Smooth muscle cell (in vitro differentiated cells): ENCODE data around the gene GDF7. TPM values are rescaled to one million over a fixed set of nuclear protein-coding genes. Genes with fewer than 3 reads are reported as not detected.

Experiments used
- DNase-seq: peaks from one replicate; lab custom pipeline; 2025; ENCODE audit not compliant: unreplicated experiment; lab: John Stamatoyannopoulos, UW
- H2AFZ ChIP-seq: fragments of 200-600 bp; sonication (generic); 2 replicates; pipeline ENCODE4 v1.6.0; 2016; ENCODE audit warnings: antibody characterized with exemption, low read depth, mild to moderate bottlenecking
- H3F3A ChIP-seq: fragments of 200-600 bp; sonication (generic); 2 replicates; pipeline ENCODE4 v1.6.0; 2017; ENCODE audit warnings: antibody characterized with exemption, low read depth
- H3K27ac ChIP-seq: fragments of 200-600 bp; sonication (generic); 2 replicates; pipeline ENCODE4 v1.5.1; 2016; ENCODE audit warnings: low read depth, mild to moderate bottlenecking
- H3K27me3 ChIP-seq: fragments of 200-600 bp; sonication (generic); 2 replicates; pipeline ENCODE4 v1.6.1; 2016; ENCODE audit warnings: low read depth, mild to moderate bottlenecking
- H3K36me3 ChIP-seq: fragments of 200-600 bp; sonication (generic); 2 replicates; pipeline ENCODE4 v1.5.1; 2016; ENCODE audit warnings: low read depth
- H3K4me1 ChIP-seq: fragments of 200-600 bp; sonication (generic); 2 replicates; pipeline ENCODE4 v1.5.1; 2016; ENCODE audit warnings: low read depth
- H3K4me2 ChIP-seq: fragments of 200-600 bp; sonication (generic); 2 replicates; pipeline ENCODE4 v1.6.0; 2016; ENCODE audit warnings: mild to moderate bottlenecking
- H3K4me3 ChIP-seq: fragments of 200-600 bp; sonication (generic); 2 replicates; pipeline ENCODE4 v1.5.1; 2016; ENCODE audit warnings: mild to moderate bottlenecking
- H3K79me2 ChIP-seq: fragments of 200-600 bp; sonication (generic); 2 replicates; pipeline ENCODE4 v1.6.0; 2016; ENCODE audit warnings: low read depth, mild to moderate bottlenecking
- H3K9ac ChIP-seq: fragments of 200-600 bp; sonication (generic); 2 replicates; pipeline ENCODE4 v1.6.0; 2016; ENCODE audit warnings: low read depth
- H3K9me3 ChIP-seq: fragments of 200-600 bp; sonication (generic); replicated peaks from 2 replicates; pipeline ENCODE4 v1.5.1; 2016; ENCODE audit warnings: low read depth
- H4K20me1 ChIP-seq: fragments of 200-600 bp; sonication (generic); 2 replicates; pipeline ENCODE4 v1.6.0; 2016; ENCODE audit warnings: low read depth
- WGBS: methylation state at CpG from one replicate; pipeline ENCODE4 v1.1.7; 2016; ENCODE audit warnings: low lambda C conversion rate; 5-methylcytosine and 5-hydroxymethylcytosine counted together
- polyA plus RNA-seq: library from polyadenylated mRNA; unstranded; fragments of >200 nt; fragmentation: Nextera tagmentation; extraction: Ambion mirVana; gene quantifications from 2 replicates; pipeline ENCODE4 v1.2.1, GENCODE V29; 2016
- total RNA-seq: library from RNA; depleted of rRNA; stranded (reverse); fragments of >200 nt; gene quantifications from 2 replicates; pipeline ENCODE4 v1.2.3, GENCODE V29; 2014
- TF ChIP-seq, protein P1 (sequence below): fragments of 200-600 bp; sonication (generic); IDR thresholded peaks from 2 replicates; pipeline ENCODE4 v1.5.1; 2017; ENCODE audit warnings: borderline replicate concordance, mild to moderate bottlenecking, antibody characterized with exemption; ENCODE audit not compliant: insufficient read depth, poor library complexity, severe bottlenecking

GDF7 gene
- total and polyA plus RNA-seq, 2 experiments from 2014 or later: under 0.01 TPM; not detected in 1

DNA sequence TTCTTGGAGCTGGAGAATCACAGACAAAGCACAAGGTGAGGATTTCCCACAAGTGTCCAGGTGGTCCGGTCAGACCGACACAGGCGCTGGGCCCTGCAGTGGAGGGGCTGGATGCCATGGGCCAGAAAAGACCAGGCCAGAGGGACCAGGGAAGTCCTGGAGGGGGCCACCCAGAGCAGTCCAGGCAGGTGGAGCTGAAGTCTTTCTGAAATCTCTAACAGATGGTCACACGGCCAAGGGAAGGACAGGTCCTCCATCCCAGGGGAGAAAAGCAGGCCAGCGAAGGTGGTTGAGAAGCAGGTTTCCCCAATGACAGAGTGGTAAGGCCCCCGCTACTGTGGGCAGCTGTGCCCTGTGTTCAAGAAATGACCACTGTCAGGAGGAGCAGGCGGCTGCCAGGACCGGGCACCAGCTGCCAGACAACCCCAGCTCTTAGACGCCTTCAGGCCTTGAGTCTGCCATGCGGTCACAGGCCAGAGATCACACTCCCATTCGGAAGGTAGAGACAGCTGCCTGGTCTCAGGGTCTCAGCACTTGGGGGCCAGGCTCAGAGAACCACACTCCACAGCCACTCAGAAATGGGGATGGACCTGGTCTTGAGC, 42.0 kb upstream of the GDF7 start:
- H3K36me3 ChIP-seq: no peaks in the 10 kb centered on the region
- no peak for DNase-seq
- WGBS: 87% methylated on average over 10 of the region's 11 CpGs

DNA sequence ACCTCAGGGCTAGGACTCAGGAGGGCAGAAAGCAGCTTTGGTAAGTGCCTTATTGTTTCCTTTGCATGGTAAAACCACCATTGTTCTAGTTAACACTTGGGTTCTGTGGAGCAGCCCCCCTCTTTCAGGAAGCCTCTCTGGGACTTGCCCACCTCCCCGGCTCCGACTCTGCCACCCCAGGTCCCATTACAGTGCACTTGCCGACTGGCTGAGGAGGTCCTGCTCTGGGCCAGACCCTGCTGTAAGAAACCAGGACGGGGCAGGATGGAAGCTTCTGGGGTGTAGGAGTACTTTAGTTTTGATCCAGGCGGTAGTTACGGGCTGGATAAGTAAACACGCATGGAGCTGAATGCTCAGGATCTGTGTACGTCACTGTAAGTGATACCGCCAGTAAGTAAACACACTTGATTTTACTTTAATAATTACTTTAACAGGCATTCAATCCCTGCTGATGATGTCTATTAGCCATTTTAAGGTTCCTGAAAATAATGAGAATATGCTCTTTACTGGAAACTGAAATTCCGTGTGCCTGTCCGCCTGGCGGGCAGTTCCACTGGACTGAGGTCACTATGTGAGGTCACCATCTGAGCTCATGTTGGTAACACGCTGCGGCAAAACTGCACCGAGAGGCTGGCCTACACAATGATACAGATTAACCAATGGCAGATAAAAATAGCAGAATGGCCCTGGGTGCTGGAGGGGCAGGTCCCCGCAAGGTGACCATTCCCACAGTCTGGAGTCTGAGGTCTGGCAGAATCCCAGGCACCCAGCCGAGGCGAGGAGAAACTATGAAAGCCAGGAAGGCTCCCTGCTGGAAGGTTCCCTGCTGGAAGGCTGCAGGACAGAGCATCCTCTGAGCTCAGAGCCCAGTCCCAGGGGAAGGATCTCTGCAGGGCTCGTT, 41.2 kb upstream of the GDF7 start:
- H3K4me2 ChIP-seq: no peak overlapping the region
- no peaks in the 10 kb centered on the region for H3K36me3 ChIP-seq
- H3K4me3 ChIP-seq: no peak overlapping the region
- no peak for DNase-seq
- H3K79me2 ChIP-seq: no peaks in the 10 kb centered on the region
- H3K27me3 ChIP-seq: no peaks in the 10 kb centered on the region
- H3K9ac ChIP-seq: no peak overlapping the region
- no peaks in the 10 kb centered on the region for H3K9me3 ChIP-seq
- H4K20me1 ChIP-seq: no peaks in the 10 kb centered on the region
- H2AFZ ChIP-seq: no peak overlapping the region
- H3F3A ChIP-seq: peaks cover 6% of the 10 kb centered on the region
- TF ChIP-seq, protein P1, sequence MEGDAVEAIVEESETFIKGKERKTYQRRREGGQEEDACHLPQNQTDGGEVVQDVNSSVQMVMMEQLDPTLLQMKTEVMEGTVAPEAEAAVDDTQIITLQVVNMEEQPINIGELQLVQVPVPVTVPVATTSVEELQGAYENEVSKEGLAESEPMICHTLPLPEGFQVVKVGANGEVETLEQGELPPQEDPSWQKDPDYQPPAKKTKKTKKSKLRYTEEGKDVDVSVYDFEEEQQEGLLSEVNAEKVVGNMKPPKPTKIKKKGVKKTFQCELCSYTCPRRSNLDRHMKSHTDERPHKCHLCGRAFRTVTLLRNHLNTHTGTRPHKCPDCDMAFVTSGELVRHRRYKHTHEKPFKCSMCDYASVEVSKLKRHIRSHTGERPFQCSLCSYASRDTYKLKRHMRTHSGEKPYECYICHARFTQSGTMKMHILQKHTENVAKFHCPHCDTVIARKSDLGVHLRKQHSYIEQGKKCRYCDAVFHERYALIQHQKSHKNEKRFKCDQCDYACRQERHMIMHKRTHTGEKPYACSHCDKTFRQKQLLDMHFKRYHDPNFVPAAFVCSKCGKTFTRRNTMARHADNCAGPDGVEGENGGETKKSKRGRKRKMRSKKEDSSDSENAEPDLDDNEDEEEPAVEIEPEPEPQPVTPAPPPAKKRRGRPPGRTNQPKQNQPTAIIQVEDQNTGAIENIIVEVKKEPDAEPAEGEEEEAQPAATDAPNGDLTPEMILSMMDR: no peak
- no peak overlapping the region for H3K27ac ChIP-seq
- WGBS: 89% methylated on average over 19 of the region's 19 CpGs
- peaks cover 3% of the 10 kb centered on the region for H3K4me1 ChIP-seq

More for the DNA sequence above, 42.0 kb upstream of the GDF7 start:
- Histone ChIP-seq H3K27ac (no peak overlapping the region), H3K9ac (no peak overlapping the region), H4K20me1 (no peaks in the 10 kb centered on the region), H3K4me2 (no peak overlapping the region), H2AFZ (no peak overlapping the region), H3K4me1 (peaks cover 3% of the 10 kb centered on the region), H3K9me3 (no peaks in the 10 kb centered on the region), H3K27me3 (no peaks in the 10 kb centered on the region), H3F3A (peaks cover 6% of the 10 kb centered on the region), H3K4me3 (no peak overlapping the region), H3K79me2 (no peaks in the 10 kb centered on the region)
- TF ChIP-seq, protein P1: no peak

DNA sequence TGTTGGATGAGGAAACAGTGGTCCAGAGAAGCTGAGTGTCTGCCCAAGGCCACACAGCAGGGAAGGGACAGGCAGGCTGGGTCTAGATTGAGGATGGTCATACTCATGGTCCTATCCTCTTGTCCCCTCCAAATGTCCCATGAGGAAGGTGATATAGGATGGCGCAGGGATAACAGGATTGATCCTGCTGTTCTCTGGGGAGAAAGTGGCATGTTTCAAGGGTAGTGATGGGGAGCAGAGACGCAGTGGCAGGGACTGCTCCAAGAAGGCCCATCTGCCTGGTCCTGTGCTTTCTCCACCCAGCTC, 40.6 kb upstream of the GDF7 start:
- no peak overlapping the region for H3K9ac ChIP-seq
- DNase-seq: no peak
- no peak overlapping the region for H2AFZ ChIP-seq
- H3K27me3 ChIP-seq: no peaks in the 10 kb centered on the region
- no peak overlapping the region for H3K4me2 ChIP-seq
- no peak overlapping the region for H3K27ac ChIP-seq
- no peak overlapping the region for H3K4me3 ChIP-seq
- WGBS: 96% methylated on average over 2 of the region's 2 CpGs
- TF ChIP-seq, protein P1: no peak
- H3K36me3 ChIP-seq: no peaks in the 10 kb centered on the region
- H3K79me2 ChIP-seq: no peaks in the 10 kb centered on the region
- no peaks in the 10 kb centered on the region for H3K9me3 ChIP-seq
- H4K20me1 ChIP-seq: no peaks in the 10 kb centered on the region
- H3K4me1 ChIP-seq: peaks cover 3% of the 10 kb centered on the region
- H3F3A ChIP-seq: peaks cover 6% of the 10 kb centered on the region
